Stimulated activated CD4-positive, alpha-beta T cell treated with anti-CD3 and anti-CD28 coated beads, TNF-alpha, amount 100 ng/mL, for 1 hour (primary cell): Measurements from ENCODE around the gene P2RX6.
"Not testable (repeated sequence)": the region's sequence is repeated elsewhere in the genome, so short reads cannot be mapped to it uniquely, and the experiment has no call there.

ENCODE experiments used
- DNase-seq, 3 donors: peaks; one replicate each; pipeline ENCODE4 v3.0.0-alpha.2; 2020; ENCODE audit warnings: low read depth in 3 of 3, low spot score in 1 of 3

The P2RX6 gene

GRCh38 chr22:21052715-21053459, 37.9 kb downstream of the P2RX6 start:
- DNase-seq, result no peak

- DNase-seq, result no peak
Measured at GRCh38 chr22:21054046-21054713, 39.2 kb downstream of the P2RX6 start.

- DNase-seq, result no peak
Measured at GRCh38 chr22:21054714-21055563, 40.0 kb downstream of the P2RX6 start.

GRCh38 chr22:21055564-21055834, 40.5 kb downstream of the P2RX6 start:
- DNase-seq, result no peak

DNA sequence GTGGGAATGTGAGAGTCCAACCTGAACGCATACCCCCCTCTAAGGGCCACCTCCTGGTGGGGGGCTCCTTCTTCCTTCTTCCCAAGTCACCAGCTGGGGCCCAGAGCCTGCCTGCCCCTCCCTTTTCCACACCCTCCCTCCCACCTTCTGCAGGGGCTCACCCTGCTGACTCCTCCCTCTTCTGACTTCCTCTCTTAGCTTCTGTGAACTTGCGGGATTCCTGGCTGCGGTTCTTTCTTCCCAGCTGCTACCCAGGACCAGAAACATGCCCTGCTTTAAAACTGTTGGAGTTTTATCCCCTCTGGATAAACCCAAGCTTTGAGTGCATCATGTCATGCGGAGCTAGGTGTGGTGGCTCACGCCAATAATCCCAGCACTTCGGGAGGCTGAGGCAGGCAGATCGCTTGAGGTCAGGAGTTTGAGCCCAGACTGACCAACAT, 40.9 kb downstream of the P2RX6 start:
- DNase-seq, result no peak

- DNase-seq, result not testable (repeated sequence)
Measured at GRCh38 chr22:21060363-21060762, 45.4 kb downstream of the P2RX6 start.

DNA sequence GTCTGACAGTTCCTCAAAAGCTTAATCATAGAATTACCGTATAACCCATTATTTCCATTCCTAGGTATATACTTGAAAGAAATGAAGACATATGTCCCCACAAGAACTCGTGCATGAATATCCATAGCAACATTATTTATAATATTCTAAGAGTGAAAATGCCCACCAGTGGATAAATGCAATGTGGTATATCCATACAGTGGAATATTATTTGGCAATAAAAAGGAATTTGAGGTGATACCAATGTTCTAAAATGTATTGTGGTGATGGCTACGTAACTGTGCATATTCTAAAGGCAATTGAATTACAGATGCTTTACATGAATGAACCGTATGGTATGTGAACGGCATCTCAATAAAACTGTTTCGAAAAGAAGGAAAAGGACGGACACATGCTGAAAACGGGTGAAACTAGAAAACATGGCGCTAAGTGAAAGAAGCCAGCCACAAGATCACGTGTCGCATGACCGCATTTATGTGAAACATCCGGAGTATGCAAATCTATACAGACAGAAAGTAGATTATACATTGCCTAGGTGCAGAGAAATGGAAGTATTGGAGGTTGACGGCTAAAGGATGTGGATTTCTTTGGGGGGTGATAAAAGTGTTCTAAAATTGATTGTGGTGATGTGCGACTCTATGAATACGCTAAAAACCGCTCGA, 46.8 kb downstream of the P2RX6 start:
- not testable (repeated sequence) for DNase-seq

DNA sequence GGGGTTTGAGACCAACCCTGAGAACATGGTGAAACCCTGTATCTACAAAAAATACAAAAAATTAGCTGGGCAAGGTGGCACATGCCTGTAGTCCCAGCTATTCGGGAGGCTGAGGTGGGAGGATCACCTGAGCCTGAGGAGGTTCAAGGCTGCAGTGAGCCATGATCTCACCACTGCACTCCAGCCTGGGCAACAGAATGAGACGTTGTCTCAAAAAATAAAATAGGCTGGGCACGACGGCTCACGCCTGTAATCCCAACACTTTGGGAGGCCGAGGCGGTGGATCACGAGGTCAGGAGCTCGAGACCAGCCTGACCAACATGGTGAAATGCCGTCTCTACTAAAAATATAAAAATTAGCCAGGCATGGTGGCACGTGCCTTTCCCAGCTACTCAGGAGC, 49.5 kb downstream of the P2RX6 start:
- DNase-seq, result not testable (repeated sequence)

DNA sequence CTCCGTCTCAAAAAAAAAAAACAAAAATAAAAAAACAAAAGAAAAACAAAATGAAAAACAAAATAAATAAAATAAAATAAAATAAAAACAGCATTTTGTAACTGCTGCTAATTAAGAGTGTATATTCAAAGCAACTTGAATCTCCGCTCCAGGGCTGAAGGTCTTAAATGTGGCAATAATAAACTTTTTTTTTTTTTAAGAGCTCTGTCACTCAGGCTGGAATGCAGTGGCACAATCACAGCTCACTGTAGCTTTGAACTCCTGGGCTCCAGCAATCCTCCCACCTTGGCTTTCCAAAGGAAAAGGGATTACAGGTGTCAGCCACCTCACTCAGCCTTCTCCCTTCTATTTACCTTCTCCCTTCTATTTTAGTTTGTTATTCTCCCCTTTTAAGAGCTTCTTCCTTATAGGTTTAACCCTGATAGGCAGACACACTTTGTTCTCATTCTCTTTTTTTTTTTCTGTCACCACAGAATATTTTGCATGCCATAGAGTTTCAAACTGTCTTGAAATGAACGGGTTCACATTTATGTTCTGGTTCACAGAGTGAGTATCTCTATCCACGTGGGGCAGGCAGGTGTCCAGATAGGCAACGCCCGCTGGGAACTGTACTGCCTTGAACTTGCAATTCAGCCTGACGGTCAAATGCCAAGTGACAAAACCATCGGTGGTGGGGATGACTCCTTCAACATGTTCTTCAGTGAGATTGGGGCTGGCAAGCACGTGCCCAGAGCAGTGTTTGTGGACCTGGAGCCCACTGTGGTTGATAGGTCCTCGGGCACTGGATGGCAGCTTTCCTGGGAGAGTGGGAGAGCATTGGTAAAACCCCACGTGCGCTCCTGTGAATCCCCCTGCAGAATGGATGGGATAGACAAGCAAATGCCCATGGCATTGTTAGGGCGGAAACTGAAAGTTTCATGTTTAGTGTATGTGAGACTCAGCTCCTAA, 50.2 kb downstream of the P2RX6 start:
- DNase-seq, result no peak

GRCh38 chr22:21067075-21067900, 52.3 kb downstream of the P2RX6 start:
- no peak for DNase-seq

- DNase-seq, result no peak
Measured at GRCh38 chr22:21067901-21068680, 53.1 kb downstream of the P2RX6 start.

GRCh38 chr22:21068681-21069276, 53.8 kb downstream of the P2RX6 start:
- DNase-seq, result no peak

GRCh38 chr22:21069375-21069774, 54.4 kb downstream of the P2RX6 start:
- no peak for DNase-seq

- no peak for DNase-seq
Measured at GRCh38 chr22:21070690-21071615, 56.0 kb downstream of the P2RX6 start.

- DNase-seq, result not testable (repeated sequence)
Measured at GRCh38 chr22:21071796-21072195, 56.8 kb downstream of the P2RX6 start.

DNA sequence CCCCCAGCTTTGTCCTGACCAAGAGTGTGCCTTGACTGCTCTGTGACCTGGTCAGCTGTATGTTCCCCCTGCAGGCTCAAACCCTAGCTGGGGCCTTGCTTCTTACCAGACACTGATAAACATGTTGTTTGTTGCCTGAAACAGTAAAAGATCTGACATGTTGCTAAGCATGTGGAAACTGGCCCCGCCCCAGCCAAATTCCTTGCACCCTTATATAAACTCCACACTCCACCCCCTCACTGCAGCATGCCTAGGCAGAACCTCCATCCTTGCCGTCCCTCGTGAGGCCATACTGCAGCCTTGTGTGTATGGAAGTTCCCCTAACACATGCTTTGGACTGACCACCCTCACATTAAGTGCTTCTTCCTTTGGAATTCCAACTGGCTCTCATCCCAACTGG, 58.1 kb downstream of the P2RX6 start:
- no peak for DNase-seq

DNA sequence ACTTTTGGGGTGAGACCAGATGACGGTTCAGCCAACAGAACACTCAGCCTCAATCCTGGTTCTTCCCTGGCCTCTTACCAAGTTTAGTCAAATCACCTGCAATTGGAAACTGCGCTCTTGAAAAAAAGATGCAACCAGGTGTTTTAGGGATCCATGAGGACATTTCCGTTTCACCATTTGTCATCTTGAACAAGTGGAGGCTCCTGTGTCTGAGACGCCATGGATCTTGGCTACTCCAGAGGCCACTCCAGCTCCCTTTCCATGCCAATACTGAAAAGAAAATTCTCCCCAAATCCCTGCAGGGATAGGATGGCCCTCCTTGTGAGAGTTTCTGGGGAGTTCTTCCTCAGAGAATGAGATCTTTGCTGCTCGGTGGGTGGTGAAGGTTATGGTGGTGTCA, 58.5 kb downstream of the P2RX6 start:
- no peak for DNase-seq
